Stromal cell of bone marrow (primary cell): ENCODE data around the gene DEPDC5.

Experiments
- DNase-seq: peaks from one replicate; pipeline ENCODE4 v3.0.0-alpha.2; 2012; ENCODE audit warnings: low read depth

Gene DEPDC5

GRCh38 chr22:31852691-31853421 is 99.0 kb downstream of the DEPDC5 start:
- no peak for DNase-seq

- no peak for DNase-seq
These were observed 100.1 kb downstream of the DEPDC5 start for GRCh38 chr22:31853736-31854495.

GRCh38 chr22:31857247-31857646 is 103.4 kb downstream of the DEPDC5 start:
- DNase-seq = no peak

- no peak for DNase-seq
These were observed 107.5 kb downstream of the DEPDC5 start for GRCh38 chr22:31861226-31861840.

GRCh38 chr22:31866918-31867317 is 113.1 kb downstream of the DEPDC5 start:
- DNase-seq = no peak

GRCh38 chr22:31867386-31868153 is 113.8 kb downstream of the DEPDC5 start:
- no peak for DNase-seq

GRCh38 chr22:31869739-31870138 is 115.9 kb downstream of the DEPDC5 start:
- no peak for DNase-seq

GRCh38 chr22:31870890-31871289 is 117.1 kb downstream of the DEPDC5 start:
- no peak for DNase-seq

GRCh38 chr22:31871480-31871879 is 117.7 kb downstream of the DEPDC5 start:
- DNase-seq = no peak

GRCh38 chr22:31872209-31872608 is 118.4 kb downstream of the DEPDC5 start:
- no peak for DNase-seq

GRCh38 chr22:31874821-31875220 is 121.0 kb downstream of the DEPDC5 start:
- no peak for DNase-seq

- DNase-seq = no peak
These were observed 122.5 kb downstream of the DEPDC5 start for GRCh38 chr22:31876156-31876920.

- no peak for DNase-seq
These were observed 125.8 kb downstream of the DEPDC5 start for GRCh38 chr22:31879585-31879984.

- DNase-seq = no peak
These were observed 127.4 kb downstream of the DEPDC5 start for GRCh38 chr22:31881200-31881599.

- no peak for DNase-seq
These were observed 128.0 kb downstream of the DEPDC5 start for GRCh38 chr22:31881865-31882264.

GRCh38 chr22:31882971-31883370 is 129.2 kb downstream of the DEPDC5 start:
- DNase-seq = no peak

- DNase-seq = no peak
These were observed 130.2 kb downstream of the DEPDC5 start for GRCh38 chr22:31883989-31884388.

GRCh38 chr22:31891366-31892079 is 137.7 kb downstream of the DEPDC5 start:
- DNase-seq = no peak

GRCh38 chr22:31892080-31892433 is 138.2 kb downstream of the DEPDC5 start:
- DNase-seq = no peak

- no peak for DNase-seq
These were observed 139.6 kb downstream of the DEPDC5 start for GRCh38 chr22:31893460-31893859.
